Retinal pigment epithelial cell (primary cell): ENCODE results near the gene KCNQ1.
"Not testable (repeated sequence)": the region's sequence is repeated elsewhere in the genome, so short reads cannot be mapped to it uniquely, and the experiment has no call there.

Source experiments
- DNase-seq: peaks from one replicate; pipeline ENCODE4 v3.0.0-alpha.2; 2010; ENCODE audit warnings: low read depth
- H3K4me3 ChIP-seq: 2 replicates; pipeline ENCODE4 v1.5.1; 2011; ENCODE audit warnings: mild to moderate bottlenecking, low read length, control low read depth, moderate library complexity
- TF ChIP-seq, protein P1 (sequence below): conservative IDR thresholded peaks from 2 replicates; pipeline ENCODE4 v1.5.1; 2011; ENCODE audit warnings: low read depth, low read length, control low read depth, inconsistent platforms

KCNQ1 gene

DNA sequence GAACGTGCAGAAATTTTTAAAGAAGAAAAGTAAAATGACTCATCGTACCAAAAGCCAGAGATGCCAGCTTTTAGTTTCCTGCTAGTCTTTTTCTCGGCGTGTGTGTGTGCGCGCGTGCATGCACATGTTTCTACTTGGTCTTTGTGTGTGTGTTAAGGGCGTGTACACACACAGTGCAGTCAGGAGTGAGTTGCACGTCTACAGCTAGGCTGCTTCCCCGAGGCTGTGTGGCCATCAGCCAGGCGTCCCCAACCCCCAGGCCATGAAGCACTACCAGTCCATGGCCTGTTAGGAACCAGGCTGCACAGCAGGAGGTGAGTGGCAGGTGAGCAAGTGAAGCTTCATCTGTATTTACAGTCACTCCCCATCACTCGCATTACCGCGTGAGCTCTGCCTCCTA is 36.4 kb downstream of the KCNQ1 start:
- TF ChIP-seq, protein P1, sequence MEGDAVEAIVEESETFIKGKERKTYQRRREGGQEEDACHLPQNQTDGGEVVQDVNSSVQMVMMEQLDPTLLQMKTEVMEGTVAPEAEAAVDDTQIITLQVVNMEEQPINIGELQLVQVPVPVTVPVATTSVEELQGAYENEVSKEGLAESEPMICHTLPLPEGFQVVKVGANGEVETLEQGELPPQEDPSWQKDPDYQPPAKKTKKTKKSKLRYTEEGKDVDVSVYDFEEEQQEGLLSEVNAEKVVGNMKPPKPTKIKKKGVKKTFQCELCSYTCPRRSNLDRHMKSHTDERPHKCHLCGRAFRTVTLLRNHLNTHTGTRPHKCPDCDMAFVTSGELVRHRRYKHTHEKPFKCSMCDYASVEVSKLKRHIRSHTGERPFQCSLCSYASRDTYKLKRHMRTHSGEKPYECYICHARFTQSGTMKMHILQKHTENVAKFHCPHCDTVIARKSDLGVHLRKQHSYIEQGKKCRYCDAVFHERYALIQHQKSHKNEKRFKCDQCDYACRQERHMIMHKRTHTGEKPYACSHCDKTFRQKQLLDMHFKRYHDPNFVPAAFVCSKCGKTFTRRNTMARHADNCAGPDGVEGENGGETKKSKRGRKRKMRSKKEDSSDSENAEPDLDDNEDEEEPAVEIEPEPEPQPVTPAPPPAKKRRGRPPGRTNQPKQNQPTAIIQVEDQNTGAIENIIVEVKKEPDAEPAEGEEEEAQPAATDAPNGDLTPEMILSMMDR = no peak
- no peak overlapping the region for H3K4me3 ChIP-seq
- no peak for DNase-seq

DNA sequence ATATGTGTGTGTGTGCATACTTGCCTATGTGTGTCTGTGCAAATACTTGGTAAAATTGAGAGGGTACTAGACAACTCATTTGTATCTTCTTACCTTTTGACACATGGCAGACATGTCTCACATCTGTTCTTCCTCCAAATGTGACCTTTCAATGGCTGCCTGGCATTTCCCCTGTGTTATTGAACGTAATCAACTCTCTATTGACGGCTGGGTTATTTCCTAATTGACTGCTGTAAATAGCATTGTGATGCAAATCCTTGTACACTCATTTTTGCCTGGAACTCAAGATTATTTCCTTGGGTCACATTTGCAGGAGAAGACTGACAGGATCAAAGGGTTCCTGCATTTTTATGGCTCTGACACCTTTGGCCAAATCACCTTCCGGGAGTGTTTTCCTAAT is 37.4 kb downstream of the KCNQ1 start:
- DNase-seq = no peak
- no peak overlapping the region for H3K4me3 ChIP-seq
- TF ChIP-seq, protein P1 = no peak

DNA sequence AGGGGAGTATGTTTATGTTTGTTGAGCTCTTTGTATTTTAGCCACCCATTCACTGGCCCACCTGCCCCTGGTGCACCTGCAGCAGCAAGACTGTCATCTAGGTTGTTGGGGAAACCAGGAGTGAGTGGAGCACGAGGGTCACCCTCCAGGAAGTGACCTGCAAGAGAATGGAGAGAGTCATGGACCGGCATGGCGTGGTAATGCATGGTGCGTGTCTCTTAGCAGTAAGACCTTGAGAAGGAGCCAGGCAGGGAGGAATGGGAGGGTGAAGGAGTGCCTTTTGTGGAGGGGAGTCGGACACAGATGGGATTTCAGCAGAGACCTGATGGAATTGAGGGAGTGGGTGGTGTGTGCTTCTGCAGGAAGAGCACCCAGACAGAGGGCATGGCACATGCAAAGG is 37.9 kb downstream of the KCNQ1 start:
- TF ChIP-seq, protein P1 = no peak
- no peak overlapping the region for H3K4me3 ChIP-seq
- no peak for DNase-seq

DNA sequence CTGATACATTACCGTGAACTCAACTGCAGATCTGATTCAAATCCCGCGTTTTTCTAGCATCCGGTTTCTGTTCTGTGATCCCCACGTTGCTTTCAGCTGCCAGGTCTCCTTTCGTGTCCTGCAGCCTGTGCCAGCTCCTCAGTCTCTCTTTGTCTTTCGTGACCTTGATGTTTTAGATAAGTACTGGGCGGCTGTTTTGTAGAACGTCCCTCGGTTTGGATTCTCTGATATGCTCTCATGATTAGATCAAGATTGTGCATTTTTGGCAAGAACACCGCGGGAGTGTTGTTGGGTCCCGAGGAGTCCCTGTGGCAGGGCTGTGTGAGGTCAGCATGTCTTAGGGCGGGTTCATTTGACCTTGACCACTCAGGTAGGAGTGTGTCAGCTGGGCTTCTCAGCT is 38.6 kb downstream of the KCNQ1 start:
- TF ChIP-seq, protein P1 = no peak
- H3K4me3 ChIP-seq = no peak overlapping the region
- DNase-seq = no peak

DNA sequence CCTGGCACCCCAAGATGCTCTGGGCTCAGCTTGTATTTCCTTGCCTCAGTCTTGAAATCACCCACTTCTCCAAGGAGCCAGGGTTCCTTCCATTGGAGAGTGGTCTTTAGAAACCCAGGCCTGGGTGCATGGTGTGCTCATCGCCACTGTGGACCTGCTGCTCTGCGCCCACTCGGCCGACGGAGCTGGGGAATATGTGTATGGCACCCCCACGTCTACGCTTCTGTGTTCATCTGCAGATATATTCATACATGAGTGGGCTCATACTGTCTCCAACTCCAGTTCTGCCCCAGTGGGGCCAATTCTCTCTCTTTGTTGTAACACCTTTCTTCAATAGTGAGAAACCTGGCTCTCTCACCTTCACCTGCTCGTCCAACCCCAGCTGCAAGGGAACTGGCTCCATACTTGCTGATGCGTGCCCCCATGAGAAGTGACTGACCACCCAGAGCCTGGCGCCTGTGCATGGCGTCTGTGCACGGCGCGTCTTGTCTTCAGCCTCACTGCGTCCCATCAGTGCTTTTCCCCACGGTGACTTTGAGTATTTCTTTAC is 39.8 kb downstream of the KCNQ1 start:
- DNase-seq = no peak
- no peak overlapping the region for H3K4me3 ChIP-seq
- TF ChIP-seq, protein P1 = no peak

DNA sequence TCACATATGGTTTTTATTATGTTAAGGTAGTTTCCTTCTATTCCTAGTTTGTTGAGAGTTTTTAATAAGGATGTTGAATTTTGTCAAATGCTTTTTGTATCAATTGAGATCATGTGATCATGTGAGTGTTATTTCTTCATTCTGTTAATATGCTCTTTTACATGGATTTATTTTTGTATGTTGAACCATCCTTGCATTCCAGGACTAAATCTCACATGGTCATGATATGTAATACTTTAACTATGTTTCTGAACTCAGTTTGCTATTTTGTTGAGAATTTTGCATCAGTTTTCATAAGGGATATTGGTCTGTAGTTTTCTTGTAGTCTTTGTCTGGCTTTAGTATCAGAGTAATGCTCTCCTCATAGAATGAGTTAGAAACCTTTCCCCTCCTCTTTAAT is 43.2 kb downstream of the KCNQ1 start:
- TF ChIP-seq, protein P1 = no peak
- no peak overlapping the region for H3K4me3 ChIP-seq
- DNase-seq = no peak

DNA sequence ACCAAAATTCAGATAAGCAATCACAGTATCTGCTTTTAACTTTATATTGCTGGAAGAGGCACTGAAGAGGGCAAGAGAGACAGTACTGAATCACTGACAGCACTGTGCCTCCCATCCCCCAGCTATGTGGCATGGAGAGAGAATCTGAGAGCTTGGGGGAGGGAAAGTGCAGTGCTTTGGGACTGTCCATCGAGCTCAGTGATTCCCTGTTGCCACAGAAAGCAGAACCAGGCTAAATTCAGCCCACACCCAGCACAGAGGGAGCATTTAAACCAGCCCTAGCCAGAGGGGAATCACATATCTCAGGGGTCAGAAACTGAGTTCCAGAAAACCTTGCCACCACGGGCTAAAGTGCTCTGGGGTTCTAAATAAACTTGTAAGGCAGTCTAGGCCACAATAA is 44.3 kb downstream of the KCNQ1 start:
- TF ChIP-seq, protein P1 = no peak
- no peak for DNase-seq
- H3K4me3 ChIP-seq = no peak overlapping the region

DNA sequence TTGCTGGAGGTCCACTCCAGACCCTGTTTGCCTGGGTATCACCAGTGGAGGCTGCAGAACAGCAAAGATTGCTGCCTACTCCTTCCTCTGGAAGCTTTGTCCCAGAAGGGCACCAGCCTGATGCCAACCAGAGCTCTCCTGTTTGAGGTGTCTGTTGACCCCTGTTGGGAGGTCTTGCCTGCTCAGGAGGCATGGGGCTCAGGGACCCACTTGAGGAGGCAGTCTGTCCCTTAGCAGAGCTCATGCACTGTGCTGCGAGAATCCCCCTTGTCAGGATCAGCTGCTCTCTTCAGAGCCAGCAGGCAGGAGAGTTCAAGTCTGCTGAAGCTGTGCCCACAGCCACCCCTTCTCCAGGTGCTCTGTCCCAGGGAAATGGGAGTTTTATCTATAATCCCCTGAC is 53.1 kb downstream of the KCNQ1 start:
- H3K4me3 ChIP-seq, DNase-seq: not testable (repeated sequence)
